ENCODE results near the gene KRT28.

- no peak for TF ChIP-seq EZH2phosphoT487 (IDR thresholded peaks at IDR 0.05; ENCODE audit: insufficient read depth, low read depth)
- no peak for TF ChIP-seq EZH2 (IDR thresholded peaks at IDR 0.05; ENCODE audit: insufficient read depth, poor library complexity, severe bottlenecking)
Observed at GRCh38 chr17:40827746-40828453, 28.1 kb upstream of the KRT28 start.

All from GM23248 (cell line).